Body of pancreas (tissue), 4 donors: Measurements from ENCODE around the gene LMOD2.

Source experiments
- POLR2A ChIP-seq, 3 donors: fragments of 450-650 bp; IDR thresholded peaks; one replicate each; pipeline ENCODE4 v1.6.1; 2016; ENCODE audit warnings: antibody characterized with exemption in 3 of 3, mild to moderate bottlenecking in 2 of 3
- TF ChIP-seq, protein P1 (sequence below), 7 experiments: fragments of 450-650 bp in 4 of 7; fragments of 200-600 bp in 3 of 7; sonication (generic) in 3 of 7; IDR thresholded peaks; one replicate each; pipeline ENCODE4 v1.5.1; 2016 to 2019; ENCODE audit warnings: antibody characterized with exemption in 7 of 7

DNA sequence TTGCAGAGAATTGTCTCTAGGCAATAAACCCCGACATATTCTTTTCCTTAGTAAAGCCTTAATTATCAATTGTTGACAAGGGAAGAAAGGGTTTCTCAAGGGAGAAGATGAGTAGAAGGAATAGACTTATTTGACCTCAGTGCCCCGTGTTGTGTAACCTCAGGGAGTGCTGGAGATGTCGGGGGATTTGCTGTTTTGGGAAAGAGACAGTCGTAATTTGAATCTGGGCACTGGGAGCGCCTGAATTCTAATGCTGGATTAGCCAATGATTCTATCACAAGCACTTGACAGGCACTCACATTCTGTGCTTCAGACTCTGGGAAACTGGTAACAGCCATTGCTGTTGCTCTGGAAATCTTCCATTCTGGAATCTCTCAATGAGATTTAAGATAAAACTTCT is 13.8 kb upstream of the LMOD2 start:
- TF ChIP-seq, protein P1, sequence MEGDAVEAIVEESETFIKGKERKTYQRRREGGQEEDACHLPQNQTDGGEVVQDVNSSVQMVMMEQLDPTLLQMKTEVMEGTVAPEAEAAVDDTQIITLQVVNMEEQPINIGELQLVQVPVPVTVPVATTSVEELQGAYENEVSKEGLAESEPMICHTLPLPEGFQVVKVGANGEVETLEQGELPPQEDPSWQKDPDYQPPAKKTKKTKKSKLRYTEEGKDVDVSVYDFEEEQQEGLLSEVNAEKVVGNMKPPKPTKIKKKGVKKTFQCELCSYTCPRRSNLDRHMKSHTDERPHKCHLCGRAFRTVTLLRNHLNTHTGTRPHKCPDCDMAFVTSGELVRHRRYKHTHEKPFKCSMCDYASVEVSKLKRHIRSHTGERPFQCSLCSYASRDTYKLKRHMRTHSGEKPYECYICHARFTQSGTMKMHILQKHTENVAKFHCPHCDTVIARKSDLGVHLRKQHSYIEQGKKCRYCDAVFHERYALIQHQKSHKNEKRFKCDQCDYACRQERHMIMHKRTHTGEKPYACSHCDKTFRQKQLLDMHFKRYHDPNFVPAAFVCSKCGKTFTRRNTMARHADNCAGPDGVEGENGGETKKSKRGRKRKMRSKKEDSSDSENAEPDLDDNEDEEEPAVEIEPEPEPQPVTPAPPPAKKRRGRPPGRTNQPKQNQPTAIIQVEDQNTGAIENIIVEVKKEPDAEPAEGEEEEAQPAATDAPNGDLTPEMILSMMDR (IDR thresholded peaks at IDR 0.05): no peak
- TF ChIP-seq POLR2A (IDR thresholded peaks at IDR 0.05): no peak
